Measurements from ENCODE around the gene NAA20. TPM values are rescaled to one million over a fixed set of nuclear protein-coding genes. Genes with fewer than 3 reads are reported as not detected.

The NAA20 gene
- total RNA-seq, 1 experiment from 2014 or later: 81.5 TPM

DNA sequence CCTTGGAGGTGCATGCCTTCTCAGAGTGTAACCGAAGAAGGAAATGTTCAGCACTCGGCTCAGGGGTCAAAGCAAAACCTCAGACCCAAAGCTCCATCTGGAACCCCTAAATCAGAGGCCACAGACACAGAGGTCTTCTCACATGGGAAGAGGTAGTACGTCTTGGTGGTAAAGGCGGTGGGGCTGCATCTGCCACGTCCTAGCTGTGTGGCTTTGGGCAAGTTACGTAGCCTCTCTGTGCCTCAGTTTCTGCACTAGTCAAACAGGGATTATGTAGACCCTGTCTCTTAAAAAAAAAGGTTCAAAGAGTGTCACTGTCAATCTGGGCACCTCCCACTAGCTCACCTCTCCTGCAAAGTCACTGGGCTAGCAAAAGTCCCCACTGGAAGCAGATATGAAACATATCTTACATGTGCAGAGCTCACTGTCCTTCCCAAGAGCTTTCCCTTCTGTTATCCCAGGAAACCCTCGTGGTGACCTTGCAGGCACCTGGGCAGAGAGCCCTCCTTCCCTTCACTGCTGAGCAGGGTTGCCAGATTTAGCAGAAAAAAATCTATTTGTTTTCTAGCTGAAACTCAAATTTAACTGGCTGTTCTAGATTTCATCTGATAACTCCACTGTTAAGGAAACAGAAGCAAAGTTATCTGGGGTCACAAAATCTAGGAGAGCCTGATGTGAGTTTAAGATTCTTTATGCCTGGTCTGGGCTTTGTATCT lies 18.0 kb upstream of the NAA20 start:
- Histone ChIP-seq H3K4me3 (ENCODE audit: low read depth, low read length) (no peak overlapping the region), H3K4me1 (peaks cover 10% of the 10 kb centered on the region), H3K36me3 (ENCODE audit: control insufficient read depth, insufficient read depth, low read length) (peaks cover 4% of the 10 kb centered on the region; the same call in 1 of the 2 replicates), H3K27me3 (replicated peaks; ENCODE audit: control insufficient read depth, insufficient read depth, low read length) (no peaks in the 10 kb centered on the region), H3K9me3 (no peaks in the 10 kb centered on the region)
- ChIA-PET CTCF (interaction anchor here (0.6 to 1.1 kb wide), 2 partner anchors 17 to 112 kb away, joined by 3 read pairs; no protein-coding TSS in a partner anchor), POLR2A (no interaction called here)
- H3K27me3 Mint-ChIP-seq (ENCODE audit: insufficient read depth, unreplicated experiment): no peaks in the 10 kb centered on the region
- peaks cover 90% of the 10 kb centered on the region for H3K36me3 Mint-ChIP-seq (ENCODE audit: insufficient read depth, unreplicated experiment)
- H3K9me3 Mint-ChIP-seq (ENCODE audit: unreplicated experiment): no peaks in the 10 kb centered on the region
- no TSS peak for BruUV-seq (replicated peaks)
- no peak overlapping the region for H3K4me3 Mint-ChIP-seq (ENCODE audit: unreplicated experiment)
- TF ChIP-seq CTCF (IDR thresholded peaks at IDR 0.05; ENCODE audit: insufficient read depth in 1 of 2, low read depth in 1 of 2, low read length in 1 of 2, severe bottlenecking in 1 of 2, unreplicated experiment in 1 of 2): no peak
- H3K4me1 Mint-ChIP-seq (ENCODE audit: low read depth, unreplicated experiment): peaks cover 6% of the 10 kb centered on the region
- no peak overlapping the region for H3K27ac Mint-ChIP-seq (ENCODE audit: unreplicated experiment)
- no peak for DNase-seq
- intact Hi-C loops (cut with micrococcal nuclease; ENCODE audit: unreplicated experiment): no loop called here

DNA sequence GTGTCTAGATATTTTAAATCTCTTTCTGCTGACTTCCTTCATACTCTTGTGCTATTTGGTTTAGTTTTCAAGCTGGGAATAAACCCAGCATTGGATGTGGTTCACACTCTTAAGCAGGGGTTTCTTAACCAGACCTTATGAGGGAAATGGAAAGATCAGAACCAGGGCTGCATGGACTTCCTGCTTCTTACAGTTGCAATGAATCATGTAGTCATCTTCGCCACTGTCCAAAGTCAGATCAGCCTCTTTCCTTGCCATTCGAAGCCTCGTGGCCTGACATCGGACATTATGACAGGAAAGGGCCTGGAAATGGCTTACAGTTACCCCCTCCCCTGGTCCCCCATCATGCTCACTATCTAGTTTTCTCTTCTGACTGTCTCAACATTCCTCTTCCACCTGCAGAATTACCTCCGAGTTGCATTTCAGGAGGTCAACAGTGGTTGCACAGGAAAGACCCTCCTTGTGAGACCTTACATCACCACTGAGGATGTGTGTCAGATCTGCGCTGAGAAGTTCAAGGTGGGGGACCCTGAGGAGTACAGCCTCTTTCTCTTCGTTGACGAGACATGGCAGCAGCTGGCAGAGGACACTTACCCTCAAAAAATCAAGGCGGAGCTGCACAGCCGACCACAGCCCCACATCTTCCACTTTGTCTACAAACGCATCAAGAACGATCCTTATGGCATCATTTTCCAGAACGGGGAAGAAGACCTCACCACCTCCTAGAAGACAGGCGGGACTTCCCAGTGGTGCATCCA lies 16.8 kb upstream of the NAA20 start:
- Mint-ChIP-seq H3K4me1 (ENCODE audit: low read depth, unreplicated experiment) (peaks cover 6% of the 10 kb centered on the region), H3K4me3 (ENCODE audit: unreplicated experiment) (no peak overlapping the region), H3K36me3 (ENCODE audit: insufficient read depth, unreplicated experiment) (peaks cover 79% of the 10 kb centered on the region), H3K27ac (ENCODE audit: unreplicated experiment) (no peak overlapping the region), H3K27me3 (ENCODE audit: insufficient read depth, unreplicated experiment) (no peaks in the 10 kb centered on the region), H3K9me3 (ENCODE audit: unreplicated experiment) (no peaks in the 10 kb centered on the region)
- Histone ChIP-seq H3K4me3 (ENCODE audit: low read depth, low read length) (no peak overlapping the region), H3K9me3 (no peaks in the 10 kb centered on the region), H3K36me3 (ENCODE audit: control insufficient read depth, insufficient read depth, low read length) (peaks cover 4% of the 10 kb centered on the region; the same call in 1 of the 2 replicates), H3K4me1 (no peaks in the 10 kb centered on the region), H3K27me3 (replicated peaks; ENCODE audit: control insufficient read depth, insufficient read depth, low read length) (no peaks in the 10 kb centered on the region)
- intact Hi-C loops (cut with micrococcal nuclease; ENCODE audit: unreplicated experiment): no loop called here
- no peak for DNase-seq
- no TSS peak for BruUV-seq (replicated peaks)
- no peak for TF ChIP-seq CTCF (IDR thresholded peaks at IDR 0.05; ENCODE audit: insufficient read depth in 1 of 2, low read depth in 1 of 2, low read length in 1 of 2, severe bottlenecking in 1 of 2, unreplicated experiment in 1 of 2)
- ChIA-PET POLR2A (no interaction called here), CTCF (no interaction called here)

DNA sequence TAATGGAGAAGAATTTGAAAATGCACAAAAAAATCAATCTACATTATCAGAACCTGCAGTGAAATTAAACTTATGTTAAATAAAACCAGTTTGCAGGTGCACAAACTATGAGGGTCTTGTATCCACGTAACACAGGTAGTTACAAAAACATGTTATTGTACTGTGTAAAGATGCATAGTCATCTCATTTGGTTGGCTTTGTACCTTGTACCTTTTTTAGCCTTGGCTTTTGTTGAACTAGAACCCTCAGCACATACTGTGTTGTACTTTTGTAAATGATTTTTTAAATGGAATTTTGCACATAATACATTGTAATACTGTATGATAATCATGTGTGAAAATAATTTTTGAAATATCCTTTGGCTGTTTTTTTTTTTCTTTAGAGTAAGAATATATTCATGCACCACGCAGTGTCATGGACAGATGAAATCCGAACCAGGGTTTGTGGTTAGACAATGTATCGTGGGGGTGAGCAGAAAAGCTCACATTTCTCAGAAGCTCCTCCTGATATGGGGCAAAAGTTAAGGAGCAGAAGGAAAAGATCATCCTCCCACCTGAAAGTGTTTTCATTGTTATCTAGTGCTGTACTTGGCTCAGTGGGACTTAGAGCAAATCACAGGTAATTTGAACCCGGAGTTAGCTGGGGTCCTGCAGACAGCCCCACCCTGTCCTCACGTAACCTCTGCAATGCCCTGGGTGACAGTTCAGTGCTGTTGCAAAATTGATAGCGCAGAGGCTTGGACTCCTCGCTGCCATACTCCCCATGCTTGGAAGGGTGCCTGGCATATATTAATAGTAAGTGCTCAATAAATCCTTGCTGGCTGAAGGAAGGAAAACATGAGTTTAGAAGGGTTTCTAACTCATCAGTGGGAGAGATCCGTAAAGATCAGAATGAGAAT lies 14.8 kb upstream of the NAA20 start:
- no peak for DNase-seq
- no peaks in the 10 kb centered on the region for H3K9me3 ChIP-seq
- ChIA-PET POLR2A (no interaction called here), CTCF (interaction anchor here (0.7 kb wide), 1 partner anchor 948 kb away, joined by 4 read pairs; no protein-coding TSS in a partner anchor)
- Mint-ChIP-seq H3K9me3 (ENCODE audit: unreplicated experiment) (no peaks in the 10 kb centered on the region), H3K27ac (ENCODE audit: unreplicated experiment) (no peak overlapping the region), H3K27me3 (ENCODE audit: insufficient read depth, unreplicated experiment) (no peaks in the 10 kb centered on the region), H3K4me3 (ENCODE audit: unreplicated experiment) (no peak overlapping the region), H3K4me1 (ENCODE audit: low read depth, unreplicated experiment) (peaks cover 7% of the 10 kb centered on the region), H3K36me3 (ENCODE audit: insufficient read depth, unreplicated experiment) (peaks cover 61% of the 10 kb centered on the region)
- H3K4me1 ChIP-seq: no peaks in the 10 kb centered on the region
- peaks cover 4% of the 10 kb centered on the region; the same call in 1 of the 2 replicates for H3K36me3 ChIP-seq (ENCODE audit: control insufficient read depth, insufficient read depth, low read length)
- H3K4me3 ChIP-seq (ENCODE audit: low read depth, low read length): no peak overlapping the region
- BruUV-seq (replicated peaks): no TSS peak
- intact Hi-C loops (cut with micrococcal nuclease; ENCODE audit: unreplicated experiment): no loop called here
- TF ChIP-seq CTCF (IDR thresholded peaks at IDR 0.05; ENCODE audit: insufficient read depth in 1 of 2, low read depth in 1 of 2, low read length in 1 of 2, severe bottlenecking in 1 of 2, unreplicated experiment in 1 of 2): no peak
- no peaks in the 10 kb centered on the region for H3K27me3 ChIP-seq (replicated peaks; ENCODE audit: control insufficient read depth, insufficient read depth, low read length)
